Measurements from ENCODE around the gene KIF21B. TPM values are rescaled to one million over a fixed set of nuclear protein-coding genes. Genes with fewer than 3 reads are reported as not detected.

The KIF21B gene
- total and polyA plus RNA-seq, 2 of the 8 experiments (the other 6 are each of a cell fraction or from before 2014, with no cell fraction given): 10.8 to 26.5 TPM

DNA sequence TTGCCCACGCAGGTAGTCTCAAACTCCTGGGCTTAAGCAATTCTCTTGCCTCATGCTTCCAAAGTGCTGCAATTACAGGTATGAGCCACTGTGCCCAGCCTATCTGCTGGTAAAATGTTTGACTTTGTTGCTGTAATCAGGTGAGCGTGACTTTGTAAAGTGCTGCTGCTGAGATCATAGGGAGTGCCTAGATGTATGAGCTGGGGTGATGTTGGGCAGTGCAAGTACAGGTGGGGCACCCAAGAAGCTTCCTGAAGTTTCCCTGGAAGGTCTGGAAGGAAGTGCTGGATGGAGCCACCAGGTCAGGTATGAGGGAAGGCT lies 43.1 kb downstream of the KIF21B start (continued):
- TF ChIP-seq CHD7 (IDR thresholded peaks at IDR 0.05; ENCODE audit: insufficient replicate concordance, low read length): no peak
- no peak for TF ChIP-seq NANOG (IDR thresholded peaks at IDR 0.05; ENCODE audit: insufficient read depth, low read depth, low read length, poor library complexity, severe bottlenecking)
- TF ChIP-seq SIRT6 (IDR thresholded peaks at IDR 0.05; ENCODE audit: low read length): no peak
- no peak for TF ChIP-seq TCF12 (IDR thresholded peaks at IDR 0.05; ENCODE audit: low read depth, low read length)
- no peak for TF ChIP-seq YY1 (IDR thresholded peaks at IDR 0.05; ENCODE audit: low read depth, low read length)
- TF ChIP-seq NRF1 (IDR thresholded peaks at IDR 0.05; ENCODE audit: low read depth, low read length): no peak
- TF ChIP-seq EGR1 (IDR thresholded peaks at IDR 0.05; ENCODE audit: borderline replicate concordance, low read depth, low read length): no peak
- no peak for TF ChIP-seq RBBP5 (IDR thresholded peaks at IDR 0.05; ENCODE audit: borderline replicate concordance, low read depth, low read length)
- TF ChIP-seq ASH2L (IDR thresholded peaks at IDR 0.05; ENCODE audit: low read length): no peak
- no peak for TF ChIP-seq POLR2AphosphoS5 (IDR thresholded peaks at IDR 0.05; ENCODE audit: low read depth, low read length)
